H9 (cell line): ENCODE data around the gene ATXN10. TPM values are rescaled to one million over a fixed set of nuclear protein-coding genes. Genes with fewer than 3 reads are reported as not detected.

Experiments
- DNase-seq: peaks from one replicate; pipeline ENCODE4 v3.0.0-alpha.2; 2017
- H2AFZ ChIP-seq: one replicate; pipeline ENCODE4 v1.6.1; 2013; ENCODE audit warnings: mild to moderate bottlenecking, low read length, control low read depth, moderate library complexity
- H2AK5ac ChIP-seq: 2 replicates; pipeline ENCODE4 v1.6.1; 2013; ENCODE audit warnings: low read length, control low read depth, mixed read lengths; ENCODE audit not compliant: insufficient read length
- H2BK120ac ChIP-seq: one replicate; pipeline ENCODE4 v1.6.1; 2013; ENCODE audit warnings: low read depth, mild to moderate bottlenecking, low read length, control low read depth, inconsistent platforms; ENCODE audit not compliant: poor library complexity, severe bottlenecking
- H2BK12ac ChIP-seq: 2 replicates; pipeline ENCODE4 v1.6.1; 2013; ENCODE audit warnings: low read length, control low read depth, mixed read lengths, low read depth; ENCODE audit not compliant: insufficient read length
- H2BK15ac ChIP-seq: 2 replicates; pipeline ENCODE4 v1.6.1; 2013; ENCODE audit warnings: low read depth, low read length, control low read depth
- H2BK20ac ChIP-seq: one replicate; pipeline ENCODE4 v1.6.1; 2013; ENCODE audit warnings: low read depth, mild to moderate bottlenecking, low read length, control low read depth, inconsistent platforms; ENCODE audit not compliant: poor library complexity, severe bottlenecking
- H2BK5ac ChIP-seq: 2 replicates; pipeline ENCODE4 v1.6.1; 2013; ENCODE audit warnings: low read length, control low read depth, mixed read lengths; ENCODE audit not compliant: insufficient read length
- H3K14ac ChIP-seq: 2 replicates; pipeline ENCODE4 v1.6.1; 2013; ENCODE audit warnings: low read length, control low read depth; ENCODE audit not compliant: insufficient read depth
- H3K18ac ChIP-seq: 2 replicates; pipeline ENCODE4 v1.6.1; 2013; ENCODE audit warnings: low read depth, mild to moderate bottlenecking, mixed read lengths, low read length, control low read depth; ENCODE audit not compliant: insufficient read length
- H3K23ac ChIP-seq: 2 replicates; pipeline ENCODE4 v1.6.1; 2013; ENCODE audit warnings: low read length, control low read depth, mixed read lengths, low read depth; ENCODE audit not compliant: insufficient read length
- H3K23me2 ChIP-seq: 2 replicates; pipeline ENCODE4 v1.6.1; 2013; ENCODE audit warnings: low read depth, mild to moderate bottlenecking, mixed read lengths, low read length, control low read depth; ENCODE audit not compliant: insufficient read length, poor library complexity, severe bottlenecking
- H3K27ac ChIP-seq: 2 replicates; pipeline ENCODE4 v1.5.1; 2013; ENCODE audit warnings: low read length, control low read depth, mixed read lengths, low read depth; ENCODE audit not compliant: insufficient read length
- H3K27me3 ChIP-seq: 2 replicates; pipeline ENCODE4 v1.6.1; 2013; ENCODE audit warnings: low read length, control low read depth, inconsistent platforms; ENCODE audit not compliant: insufficient read depth
- H3K4ac ChIP-seq: 2 replicates; pipeline ENCODE4 v1.6.1; 2013; ENCODE audit warnings: low read depth, mild to moderate bottlenecking, control low read depth, inconsistent platforms, low read length, moderate library complexity
- H3K4me1 ChIP-seq: 2 replicates; pipeline ENCODE4 v1.6.1; 2013; ENCODE audit warnings: low read length, control low read depth, inconsistent platforms; ENCODE audit not compliant: insufficient read depth
- H3K4me2 ChIP-seq: 2 replicates; pipeline ENCODE4 v1.6.1; 2013; ENCODE audit warnings: low read length, control low read depth, mixed read lengths; ENCODE audit not compliant: insufficient read length, insufficient read depth
- H3K56ac ChIP-seq: 2 replicates; pipeline ENCODE4 v1.6.1; 2013; ENCODE audit warnings: low read depth, mild to moderate bottlenecking, mixed read lengths, low read length, control low read depth; ENCODE audit not compliant: insufficient read length
- H3K79me1 ChIP-seq: 2 replicates; pipeline ENCODE4 v1.6.1; 2013; ENCODE audit warnings: low read depth, mild to moderate bottlenecking, moderate library complexity, low read length, control low read depth, inconsistent platforms; ENCODE audit not compliant: insufficient read depth, poor library complexity, severe bottlenecking
- H3K79me2 ChIP-seq: 2 replicates; pipeline ENCODE4 v1.6.1; 2013; ENCODE audit warnings: low read length, control low read depth, inconsistent platforms; ENCODE audit not compliant: insufficient read depth
- H3K9ac ChIP-seq: 2 replicates; pipeline ENCODE4 v1.6.1; 2013; ENCODE audit warnings: low read length, control low read depth, mixed read lengths; ENCODE audit not compliant: insufficient read length; ENCODE audit errors: extremely low read depth
- H3K9me3 ChIP-seq: one replicate; pipeline ENCODE4 v1.6.1; 2013; ENCODE audit warnings: low read depth, low read length, inconsistent platforms; ENCODE audit not compliant: control insufficient read depth
- H3T11ph ChIP-seq: one replicate; pipeline ENCODE4 v1.6.1; 2013; ENCODE audit warnings: mild to moderate bottlenecking, low read length, control low read depth, inconsistent platforms
- H4K20me1 ChIP-seq: one replicate; pipeline ENCODE4 v1.6.1; 2013; ENCODE audit not compliant: control insufficient read depth, insufficient read length, insufficient read depth
- H4K5ac ChIP-seq: 2 replicates; pipeline ENCODE4 v1.6.1; 2013; ENCODE audit warnings: low read depth, mild to moderate bottlenecking, mixed read lengths, low read length, control low read depth; ENCODE audit not compliant: insufficient read length
- H4K8ac ChIP-seq: replicated peaks from 2 replicates; pipeline ENCODE4 v1.6.1; 2013; ENCODE audit warnings: low read length, control low read depth, mixed read lengths, low read depth; ENCODE audit not compliant: insufficient read length
- H4K91ac ChIP-seq: 2 replicates; pipeline ENCODE4 v1.6.1; 2013; ENCODE audit warnings: low read depth, mild to moderate bottlenecking, moderate library complexity, mixed read lengths, low read length, control low read depth; ENCODE audit not compliant: insufficient read length
- H3K27ac Mint-ChIP-seq, 3 experiments: 2 replicates in 2 of 3; 3 replicates in 1 of 3; pipeline ENCODE4 v1.8.0; 2020 to 2021; ENCODE audit warnings: mixed read lengths in 3 of 3, mild to moderate bottlenecking in 1 of 3, moderate library complexity in 1 of 3
- H3K27me3 Mint-ChIP-seq: 2 replicates; pipeline ENCODE4 v1.8.0; 2021; ENCODE audit warnings: low read depth, mild to moderate bottlenecking, moderate library complexity, mixed read lengths
- H3K36me3 Mint-ChIP-seq, 3 experiments: 2 replicates in 2 of 3; 3 replicates in 1 of 3; pipeline ENCODE4 v1.8.0; 2020 to 2021; ENCODE audit warnings: low read depth in 3 of 3, mixed read lengths in 3 of 3; ENCODE audit not compliant: insufficient read depth in 1 of 3
- H3K4me1 Mint-ChIP-seq, 2 experiments: 2 replicates each; pipeline ENCODE4 v1.8.0; 2020; ENCODE audit warnings: mixed read lengths in 2 of 2
- H3K4me3 Mint-ChIP-seq, 2 experiments: 2 replicates in 1 of 2; 3 replicates in 1 of 2; pipeline ENCODE4 v1.8.0; 2020 to 2021; ENCODE audit warnings: mild to moderate bottlenecking in 2 of 2, mixed read lengths in 2 of 2, moderate library complexity in 1 of 2
- H3K9me3 Mint-ChIP-seq, 2 experiments: 2 replicates in 1 of 2; 3 replicates in 1 of 2; pipeline ENCODE4 v1.8.0; 2020; ENCODE audit warnings: mild to moderate bottlenecking in 2 of 2, mixed read lengths in 2 of 2, moderate library complexity in 1 of 2
- CTCF ChIP-seq: fragments of 200-600 bp; sonication (generic); conservative IDR thresholded peaks from 3 replicates; pipeline ENCODE4 v1.8.0; 2021; ENCODE audit warnings: antibody characterized with exemption, mild to moderate bottlenecking
- WGBS: extraction: QIAGEN DNeasy Blood & Tissue Kit; methylation state at CpG from one replicate; pipeline ENCODE4 v1.1.7; 2013; ENCODE audit warnings: missing lambda C conversion rate, low lambda C conversion rate, mixed read lengths; ENCODE audit not compliant: insufficient read length; ENCODE audit errors: extremely low coverage; 5-methylcytosine and 5-hydroxymethylcytosine counted together
- total RNA-seq: library from RNA; stranded (reverse); gene quantifications from 2 replicates; pipeline ENCODE4 v1.2.1, GENCODE V29; 2021

The ATXN10 gene
- total RNA-seq, 1 experiment from 2014 or later = 210 TPM

DNA sequence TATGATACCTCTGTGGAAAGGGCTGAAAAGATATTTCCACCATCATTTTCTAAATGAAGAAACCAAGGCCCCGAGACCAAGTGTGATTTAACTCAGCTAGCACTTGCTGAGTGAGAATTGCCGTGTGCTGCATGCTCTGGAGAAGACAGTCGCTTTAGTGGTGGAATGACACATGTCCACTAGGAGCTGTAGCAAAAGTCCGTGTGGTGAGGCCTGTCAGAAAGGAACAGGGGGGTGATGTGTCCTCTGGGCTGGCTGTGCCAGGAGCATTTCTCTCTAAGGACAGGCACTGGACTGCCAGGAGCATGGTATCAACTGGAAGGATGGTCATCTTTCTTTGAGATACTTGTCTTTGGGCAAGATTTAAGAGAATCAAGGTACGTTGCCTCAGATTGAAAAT, 72.8 kb downstream of the ATXN10 start:
- Histone ChIP-seq H3K14ac (no peak overlapping the region), H3K79me2 (no peaks in the 10 kb centered on the region; the same call in 1 of the 2 replicates), H3K23me2 (no peaks in the 10 kb centered on the region), H3K56ac (no peak overlapping the region), H3K4ac (no peak overlapping the region), H3K27ac (no peak overlapping the region), H3K18ac (no peak overlapping the region), H3T11ph (no peak overlapping the region), H3K79me1 (peaks cover 4% of the 10 kb centered on the region), H2BK120ac (no peak overlapping the region), H3K9ac (no peak overlapping the region), H3K4me2 (no peak overlapping the region), H3K27me3 (no peaks in the 10 kb centered on the region), H4K8ac (no peak overlapping the region), H3K4me1 (no peaks in the 10 kb centered on the region), H2BK5ac (no peak overlapping the region), H2AK5ac (no peak overlapping the region), H4K20me1 (no peaks in the 10 kb centered on the region), H3K23ac (no peak overlapping the region), H2BK20ac (no peak overlapping the region), H4K91ac (no peak overlapping the region), H2BK15ac (no peak overlapping the region), H3K9me3 (no peaks in the 10 kb centered on the region), H2AFZ (no peak overlapping the region), H2BK12ac (no peak overlapping the region), H4K5ac (no peak overlapping the region)
- no peak for DNase-seq
- Mint-ChIP-seq H3K4me3 (no peak overlapping the region), H3K27me3 (no peaks in the 10 kb centered on the region), H3K36me3 (peaks cover 19 to 46% (median 39%) of the 10 kb centered on the region in 3 experiments; a peak in 6 of 7 replicates), H3K9me3 (no peaks in the 10 kb centered on the region), H3K4me1 (peaks cover 6 to 9% of the 10 kb centered on the region in 2 experiments), H3K27ac (peak overlapping the region in 2 of 3 experiments; percentile 20 to 49; a peak in 1 of 7 replicates)
- WGBS = no CpG with 5 or more reads among the region's 5 CpGs
- TF ChIP-seq CTCF = no peak
